Measurements from ENCODE around the gene S100A7.

DNA sequence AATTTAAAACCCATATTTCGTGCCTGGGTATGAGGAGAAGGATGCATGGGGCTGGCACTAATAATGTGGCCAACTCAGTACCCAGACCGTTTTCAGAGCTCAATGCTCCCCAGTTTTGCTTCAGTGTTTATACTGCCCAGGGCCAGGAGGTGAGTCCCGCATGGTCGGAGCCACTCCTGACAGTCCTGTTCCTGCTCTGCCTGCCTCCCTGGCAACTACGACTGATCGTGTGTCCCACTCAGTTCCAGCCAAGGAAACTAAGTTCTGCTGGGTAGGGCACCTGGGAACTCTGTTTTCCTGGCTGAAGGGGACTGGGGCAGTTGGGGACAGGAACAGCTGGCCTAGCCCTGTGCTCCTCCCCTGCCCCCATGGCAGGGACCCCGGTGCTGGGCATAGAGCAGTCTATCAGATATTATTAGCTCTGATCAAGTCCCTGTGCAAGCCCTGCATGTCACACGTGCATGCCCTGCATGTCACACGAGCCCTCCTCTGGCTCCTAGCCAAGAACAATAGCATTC lies 19.2 kb downstream of the S100A7 start:
- TF ChIP-seq, protein P1, sequence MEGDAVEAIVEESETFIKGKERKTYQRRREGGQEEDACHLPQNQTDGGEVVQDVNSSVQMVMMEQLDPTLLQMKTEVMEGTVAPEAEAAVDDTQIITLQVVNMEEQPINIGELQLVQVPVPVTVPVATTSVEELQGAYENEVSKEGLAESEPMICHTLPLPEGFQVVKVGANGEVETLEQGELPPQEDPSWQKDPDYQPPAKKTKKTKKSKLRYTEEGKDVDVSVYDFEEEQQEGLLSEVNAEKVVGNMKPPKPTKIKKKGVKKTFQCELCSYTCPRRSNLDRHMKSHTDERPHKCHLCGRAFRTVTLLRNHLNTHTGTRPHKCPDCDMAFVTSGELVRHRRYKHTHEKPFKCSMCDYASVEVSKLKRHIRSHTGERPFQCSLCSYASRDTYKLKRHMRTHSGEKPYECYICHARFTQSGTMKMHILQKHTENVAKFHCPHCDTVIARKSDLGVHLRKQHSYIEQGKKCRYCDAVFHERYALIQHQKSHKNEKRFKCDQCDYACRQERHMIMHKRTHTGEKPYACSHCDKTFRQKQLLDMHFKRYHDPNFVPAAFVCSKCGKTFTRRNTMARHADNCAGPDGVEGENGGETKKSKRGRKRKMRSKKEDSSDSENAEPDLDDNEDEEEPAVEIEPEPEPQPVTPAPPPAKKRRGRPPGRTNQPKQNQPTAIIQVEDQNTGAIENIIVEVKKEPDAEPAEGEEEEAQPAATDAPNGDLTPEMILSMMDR (IDR thresholded peaks at IDR 0.05) = no peak
- TF ChIP-seq POLR2A (IDR thresholded peaks at IDR 0.05) (no peak), EP300 (IDR thresholded peaks at IDR 0.05) (no peak)
